Cardiac muscle cell (in vitro differentiated cells and primary cell): Measurements from ENCODE around the gene EXOC3L1. TPM values are rescaled to one million over a fixed set of nuclear protein-coding genes. Genes with fewer than 3 reads are reported as not detected.

Experiments
- DNase-seq, 2 donors: peaks; one replicate each; pipeline versions ENCODE4 v3.0.0 to v3.0.0-alpha.2; 2010 to 2017; ENCODE audit warnings: low read depth in 1 of 2, low spot score in 1 of 2
- H3K27ac ChIP-seq: fragments of 200-600 bp; sonication (generic); 2 replicates; pipeline ENCODE4 v1.5.1; 2016
- H3K27me3 ChIP-seq: fragments of 200-600 bp; sonication (generic); 2 replicates; pipeline ENCODE4 v1.6.0; 2016; ENCODE audit warnings: control low read depth
- H3K36me3 ChIP-seq: fragments of 200-600 bp; sonication (generic); 2 replicates; pipeline ENCODE4 v1.5.1; 2016; ENCODE audit warnings: control low read depth
- H3K4me1 ChIP-seq: fragments of 200-600 bp; sonication (generic); 2 replicates; pipeline ENCODE4 v1.8.1; 2017; ENCODE audit warnings: low read depth, mild to moderate bottlenecking, mixed run types
- H3K4me3 ChIP-seq: fragments of 200-600 bp; sonication (generic); 2 replicates; pipeline ENCODE4 v1.5.1; 2016; ENCODE audit warnings: mild to moderate bottlenecking
- H3K9me3 ChIP-seq: fragments of 200-600 bp; sonication (generic); 2 replicates; pipeline ENCODE4 v1.5.1; 2017; ENCODE audit warnings: low read depth, mild to moderate bottlenecking, control low read depth
- polyA plus RNA-seq: library from polyadenylated mRNA; unstranded; fragments of >200 nt; fragmentation: Nextera tagmentation; extraction: Ambion mirVana; gene quantifications from 2 replicates; pipeline ENCODE4 v1.2.1, GENCODE V29; 2016
- total RNA-seq: library from RNA; depleted of rRNA; stranded (reverse); fragments of >200 nt; gene quantifications from 2 replicates; pipeline ENCODE4 v1.2.3, GENCODE V29; 2016
- TF ChIP-seq, protein P1 (sequence below): IDR thresholded peaks from 2 replicates; pipeline ENCODE4 v1.5.1; 2012; ENCODE audit warnings: low read depth, mild to moderate bottlenecking, low read length

EXOC3L1 gene
- total and polyA plus RNA-seq, 2 experiments from 2014 or later = 2.9 to 4.3 TPM

DNA sequence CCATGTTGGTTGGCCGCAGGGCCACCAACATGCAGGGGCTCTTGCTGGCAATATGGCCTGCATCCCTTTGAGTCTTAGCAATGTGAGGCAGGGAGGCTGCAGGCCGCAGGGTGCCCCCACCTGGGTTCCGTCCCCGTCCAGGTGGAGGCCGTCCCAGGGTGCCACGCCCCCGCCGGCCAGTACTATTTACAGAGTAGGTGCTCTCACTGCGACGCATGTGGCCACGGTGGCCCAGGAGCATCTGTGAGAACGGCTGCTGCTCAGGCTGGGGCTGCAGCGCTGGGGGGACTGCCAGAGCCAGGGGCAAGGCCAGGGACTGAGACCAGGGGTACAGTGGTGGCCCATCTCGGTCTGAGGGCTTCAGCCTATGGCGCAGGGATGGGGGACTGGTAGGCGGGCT is 9.8 kb downstream of the EXOC3L1 start:
- Histone ChIP-seq H3K27me3 (peaks cover 33% of the 10 kb centered on the region), H3K27ac (no peak overlapping the region), H3K4me1 (peaks cover 4% of the 10 kb centered on the region), H3K36me3 (no peaks in the 10 kb centered on the region), H3K9me3 (no peaks in the 10 kb centered on the region), H3K4me3 (no peak overlapping the region)
- TF ChIP-seq, protein P1, sequence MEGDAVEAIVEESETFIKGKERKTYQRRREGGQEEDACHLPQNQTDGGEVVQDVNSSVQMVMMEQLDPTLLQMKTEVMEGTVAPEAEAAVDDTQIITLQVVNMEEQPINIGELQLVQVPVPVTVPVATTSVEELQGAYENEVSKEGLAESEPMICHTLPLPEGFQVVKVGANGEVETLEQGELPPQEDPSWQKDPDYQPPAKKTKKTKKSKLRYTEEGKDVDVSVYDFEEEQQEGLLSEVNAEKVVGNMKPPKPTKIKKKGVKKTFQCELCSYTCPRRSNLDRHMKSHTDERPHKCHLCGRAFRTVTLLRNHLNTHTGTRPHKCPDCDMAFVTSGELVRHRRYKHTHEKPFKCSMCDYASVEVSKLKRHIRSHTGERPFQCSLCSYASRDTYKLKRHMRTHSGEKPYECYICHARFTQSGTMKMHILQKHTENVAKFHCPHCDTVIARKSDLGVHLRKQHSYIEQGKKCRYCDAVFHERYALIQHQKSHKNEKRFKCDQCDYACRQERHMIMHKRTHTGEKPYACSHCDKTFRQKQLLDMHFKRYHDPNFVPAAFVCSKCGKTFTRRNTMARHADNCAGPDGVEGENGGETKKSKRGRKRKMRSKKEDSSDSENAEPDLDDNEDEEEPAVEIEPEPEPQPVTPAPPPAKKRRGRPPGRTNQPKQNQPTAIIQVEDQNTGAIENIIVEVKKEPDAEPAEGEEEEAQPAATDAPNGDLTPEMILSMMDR = no peak
- DNase-seq = no peak

DNA sequence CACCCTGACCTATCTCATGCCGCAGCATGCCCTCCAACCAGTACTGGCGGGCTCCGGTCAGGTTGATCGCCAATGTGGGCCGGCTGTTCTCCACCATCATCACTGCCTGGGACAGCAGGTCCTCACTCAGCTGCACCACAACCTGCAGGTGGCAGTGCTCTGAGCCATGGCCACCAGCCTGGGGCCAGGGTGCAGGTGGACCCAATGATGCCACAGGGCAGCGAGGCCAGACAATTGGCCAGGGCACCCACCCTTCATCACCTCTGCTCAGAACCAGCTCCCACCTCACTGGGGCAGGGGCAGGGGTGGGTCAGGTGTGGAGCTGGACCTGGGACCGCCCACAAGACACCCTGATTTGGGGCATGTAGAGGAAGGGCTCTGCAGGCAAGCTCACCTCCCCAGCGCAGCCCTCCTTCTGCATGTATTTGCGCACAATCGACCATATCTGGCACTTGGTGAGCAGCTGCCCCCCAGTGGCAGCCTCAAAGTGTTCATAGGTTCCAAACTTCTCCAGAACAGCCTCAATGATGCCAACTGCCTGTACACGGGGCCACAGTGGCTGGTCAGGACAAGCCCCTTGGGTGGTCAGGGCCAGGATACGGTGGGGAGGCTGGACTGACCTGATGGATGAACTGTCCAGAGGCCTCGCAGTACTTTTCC is 10.4 kb downstream of the EXOC3L1 start:
- no peaks in the 10 kb centered on the region for H3K36me3 ChIP-seq
- no peak overlapping the region for H3K4me3 ChIP-seq
- DNase-seq = no peak
- peaks cover 33% of the 10 kb centered on the region for H3K27me3 ChIP-seq
- no peaks in the 10 kb centered on the region for H3K9me3 ChIP-seq
- H3K4me1 ChIP-seq = peaks cover 6% of the 10 kb centered on the region
- H3K27ac ChIP-seq = no peak overlapping the region
- TF ChIP-seq, protein P1 = no peak

DNA sequence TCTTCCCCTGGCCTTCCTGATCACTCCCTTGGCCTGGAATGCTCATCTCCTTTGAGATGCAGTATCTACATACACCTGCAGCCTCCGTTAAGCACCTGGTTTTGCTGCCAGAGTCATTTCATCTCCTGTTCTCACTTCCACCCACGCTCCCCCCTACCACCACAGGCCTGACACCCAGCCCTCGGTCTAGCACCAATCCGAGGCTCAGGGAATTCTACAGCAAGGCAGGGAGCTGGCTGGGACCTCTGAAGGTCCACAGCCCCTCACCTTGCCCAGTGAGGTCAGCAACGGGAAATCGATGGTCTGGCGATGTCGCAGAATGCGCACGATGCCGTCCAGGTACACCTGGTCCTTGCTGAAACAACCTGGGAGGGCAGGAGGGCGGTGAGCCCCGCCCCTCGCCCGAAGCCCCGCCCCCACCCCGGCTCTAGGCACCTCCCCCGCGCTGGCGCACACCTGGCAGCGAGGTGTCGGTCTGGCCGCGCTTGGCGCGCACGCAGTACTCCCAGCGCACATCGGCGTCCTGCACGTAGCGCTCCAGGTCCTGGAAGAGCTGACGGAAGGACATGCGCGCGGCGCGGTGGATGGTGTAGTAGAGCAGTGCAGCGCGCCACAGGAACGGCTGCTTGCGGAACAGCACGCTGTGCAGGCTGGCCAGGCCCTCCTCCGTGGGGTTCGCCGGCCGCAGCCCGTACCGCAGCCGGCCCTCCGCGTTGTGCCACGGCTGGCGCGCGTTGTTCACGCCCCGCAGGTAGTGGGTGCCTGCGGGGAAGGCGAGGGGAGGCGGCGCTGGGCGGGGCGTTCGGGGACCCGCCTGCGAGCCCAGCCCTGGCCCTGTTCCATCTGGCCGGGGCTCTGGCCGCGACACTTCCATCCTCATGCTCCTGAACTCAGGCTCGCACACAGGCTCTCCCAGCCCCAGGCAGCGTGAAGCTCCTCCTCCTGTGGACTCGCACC is 11.9 kb downstream of the EXOC3L1 start:
- Histone ChIP-seq H3K9me3 (no peaks in the 10 kb centered on the region), H3K27me3 (peaks cover 35% of the 10 kb centered on the region), H3K4me3 (peak overlapping the region; percentile 16), H3K27ac (no peak overlapping the region), H3K4me1 (peaks cover 7% of the 10 kb centered on the region), H3K36me3 (no peaks in the 10 kb centered on the region)
- DNase-seq = peak; percentile 70 to 73
- TF ChIP-seq, protein P1 = no peak

DNA sequence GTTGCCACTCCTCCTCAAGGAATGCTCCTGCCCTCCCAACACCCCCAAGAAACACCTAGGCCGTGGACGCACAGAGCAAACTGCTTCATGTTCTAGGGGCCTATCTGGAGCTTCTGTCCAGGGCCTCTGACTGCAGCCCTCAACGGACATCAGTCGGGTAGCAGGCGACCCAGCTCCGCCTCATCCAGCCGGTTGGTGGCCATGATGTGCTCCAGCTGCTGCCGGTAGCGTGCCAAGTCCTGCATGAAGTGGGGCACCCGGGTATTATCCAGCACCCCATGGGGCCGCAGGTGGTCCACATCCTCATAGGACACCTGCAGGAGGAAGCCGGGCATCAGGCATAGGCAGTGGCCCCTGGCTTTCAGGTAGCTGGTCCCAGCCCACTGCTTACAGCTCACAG is 13.3 kb downstream of the EXOC3L1 start:
- DNase-seq = no peak
- H3K27ac ChIP-seq = no peak overlapping the region
- peaks cover 5% of the 10 kb centered on the region for H3K4me1 ChIP-seq
- no peaks in the 10 kb centered on the region for H3K36me3 ChIP-seq
- peaks cover 36% of the 10 kb centered on the region for H3K27me3 ChIP-seq
- TF ChIP-seq, protein P1 = no peak
- no peak overlapping the region for H3K4me3 ChIP-seq
- no peaks in the 10 kb centered on the region for H3K9me3 ChIP-seq

DNA sequence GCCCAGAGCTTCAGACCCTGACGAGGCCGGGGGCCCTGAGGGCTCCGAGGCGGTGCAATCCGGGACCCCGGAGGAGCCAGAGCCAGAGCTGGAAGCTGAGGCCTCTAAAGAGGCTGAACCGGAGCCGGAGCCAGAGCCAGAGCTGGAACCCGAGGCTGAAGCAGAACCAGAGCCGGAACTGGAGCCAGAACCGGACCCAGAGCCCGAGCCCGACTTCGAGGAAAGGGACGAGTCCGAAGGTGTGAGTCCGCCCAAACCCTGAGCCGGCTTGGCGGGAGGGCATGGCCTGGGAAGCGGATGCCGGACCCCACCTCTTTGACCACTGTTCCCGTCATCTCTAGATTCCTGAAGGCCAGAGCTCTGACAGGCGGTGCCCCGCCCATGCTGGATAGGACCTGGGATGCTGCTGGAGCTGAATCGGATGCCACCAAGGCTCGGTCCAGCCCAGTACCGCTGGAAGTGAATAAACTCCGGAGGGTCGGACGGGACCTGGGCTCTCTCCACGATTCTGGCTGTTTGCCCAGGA is 15.2 kb downstream of the EXOC3L1 start:
- no peaks in the 10 kb centered on the region for H3K9me3 ChIP-seq
- TF ChIP-seq, protein P1 = no peak
- DNase-seq = no peak
- no peak overlapping the region for H3K27ac ChIP-seq
- H3K4me3 ChIP-seq = peak overlapping the region; percentile 27
- peaks cover 12% of the 10 kb centered on the region for H3K4me1 ChIP-seq
- H3K27me3 ChIP-seq = peaks cover 36% of the 10 kb centered on the region
- H3K36me3 ChIP-seq = no peaks in the 10 kb centered on the region
